HepG2 (cell line): Measurements from ENCODE around the gene PIGN. TPM values are rescaled to one million over a fixed set of nuclear protein-coding genes. Genes with fewer than 3 reads are reported as not detected.

Experiments
- ATAC-seq: fragments of 200-7000 bp; cut with Tn5 transposase; 3 replicates; pipeline ENCODE4 v1.9.1; 2020; ENCODE audit warnings: mild to moderate bottlenecking, moderate library complexity
- BruUV-seq: library from RNA; stranded (reverse); fragments of 400-500 nt; replicated peaks from 2 replicates; lab custom pipeline; 2021; lab: Mats Ljungman, UMichigan
- CTCF ChIA-PET: fragments of 300-600 bp; formaldehyde crosslinking; extraction: SDS; loops from one replicate; lab custom pipeline; 2021; ENCODE audit warnings: low total read pairs, inconsistent platforms, low intra/inter-chr PET ratio; lab: Yijun Ruan, JAX
- POLR2A ChIA-PET: fragments of 350-600 bp; sonication (Branson Sonifier 250); formaldehyde crosslinking; loops from one replicate; lab custom pipeline; 2020; ENCODE audit warnings: antibody characterized with exemption, inconsistent platforms; lab: Yijun Ruan, JAX
- DNase-seq: peaks from one replicate; pipeline ENCODE4 v3.0.0-alpha.2; 2015; ENCODE audit warnings: low spot score
- FAIRE-seq: peaks from 3 replicates; lab custom pipeline; 2011; peaks lifted over from hg19 to GRCh38; lab: Jason Lieb, UNC
- H2AFZ ChIP-seq: one replicate; pipeline ENCODE4 v1.6.1; 2011; ENCODE audit warnings: low read length, inconsistent platforms
- H3K27ac ChIP-seq: fragments of 300-600 bp; 3 replicates; pipeline ENCODE4 v1.8.0; 2011; ENCODE audit warnings: mixed run types, mild to moderate bottlenecking, mixed read lengths, low read length, inconsistent platforms; ENCODE audit not compliant: insufficient read depth; ENCODE audit errors: extremely low read length
- H3K27me3 ChIP-seq, 2 experiments: fragments of 200-600 bp in 1 of 2; 2 replicates in 1 of 2; 3 replicates in 1 of 2; pipeline versions ENCODE4 v1.6.0 to v1.8.0; 2011; ENCODE audit warnings: low read length in 2 of 2, mild to moderate bottlenecking in 2 of 2, moderate library complexity in 2 of 2, inconsistent platforms in 1 of 2; ENCODE audit not compliant: insufficient read depth in 2 of 2, control insufficient read depth in 1 of 2
- H3K36me3 ChIP-seq, 2 experiments: fragments of 200-600 bp in 1 of 2; replicated peaks in 1 of 2; 2 replicates in 1 of 2; 3 replicates in 1 of 2; pipeline versions ENCODE4 v1.5.1 to v1.8.0; 2011; ENCODE audit warnings: low read length in 2 of 2, inconsistent platforms in 1 of 2; ENCODE audit not compliant: insufficient read depth in 2 of 2, control insufficient read depth in 1 of 2
- H3K4me1 ChIP-seq: 2 replicates; pipeline ENCODE4 v1.5.1; 2012; ENCODE audit warnings: low read length, inconsistent platforms; ENCODE audit not compliant: insufficient read depth
- H3K4me2 ChIP-seq: 2 replicates; pipeline ENCODE4 v1.6.0; 2011; ENCODE audit warnings: low read depth, low read length, inconsistent platforms
- H3K4me3 ChIP-seq, 3 experiments: fragments of 200-600 bp in 1 of 3; sonication (generic), shearing (Covaris generic) in 1 of 3; replicated peaks in 1 of 3; 2 replicates each; pipeline ENCODE4 v1.5.1; 2011 to 2016; ENCODE audit warnings: low read length in 3 of 3, inconsistent platforms in 2 of 3, low read depth in 2 of 3, mild to moderate bottlenecking in 2 of 3, control low read depth in 1 of 3, mixed read lengths in 1 of 3; ENCODE audit not compliant: insufficient read depth in 1 of 3
- H3K79me2 ChIP-seq: one replicate; pipeline ENCODE4 v1.6.1; 2011; ENCODE audit warnings: low read length, inconsistent platforms; ENCODE audit not compliant: insufficient read depth
- H3K9ac ChIP-seq: 2 replicates; pipeline ENCODE4 v1.6.0; 2011; ENCODE audit warnings: mild to moderate bottlenecking, low read depth, low read length, inconsistent platforms; ENCODE audit not compliant: insufficient read depth
- H3K9me3 ChIP-seq: 2 replicates; pipeline ENCODE4 v1.5.1; 2012; ENCODE audit warnings: mild to moderate bottlenecking, low read length
- H4K20me1 ChIP-seq: 2 replicates; pipeline ENCODE4 v1.6.0; 2011; ENCODE audit warnings: inconsistent platforms, mild to moderate bottlenecking, low read length, moderate library complexity; ENCODE audit not compliant: insufficient read depth
- ATF5 ChIP-seq: sonication (generic); formaldehyde crosslinking; IDR thresholded peaks from 2 replicates; pipeline ENCODE4 v1.4.0; 2020; ENCODE audit warnings: mild to moderate bottlenecking, low read depth, missing genetic modification reagents
- SCMH1 ChIP-seq: sonication (generic); formaldehyde crosslinking; IDR thresholded peaks from 2 replicates; pipeline ENCODE4 v1.9.0; 2021; ENCODE audit warnings: missing genetic modification reagents, mild to moderate bottlenecking, borderline replicate concordance
- WGBS: methylation state at CpG from one replicate; pipeline ENCODE4 v1.1.6; 2017; ENCODE audit warnings: low lambda C conversion rate; 5-methylcytosine and 5-hydroxymethylcytosine counted together
- in situ Hi-C: cut with HindIII; loops from 2 replicates; pipeline ENCODE4 v1.10.0; 2017; ENCODE audit warnings: low pct_unique_long_range_greater_than_20kb; ENCODE audit not compliant: extremely low pct_ligation_motif_present
- intact Hi-C: fragments of 100-400 bp; cut with micrococcal nuclease; formaldehyde crosslinking; loops from one replicate; pipeline ENCODE4 v1.10.0; 2022; ENCODE audit not compliant: unreplicated experiment
- polyA plus RNA-seq, 8 experiments: library from polyadenylated mRNA; depleted of rRNA in 3 of 8; stranded (reverse) in 7 of 8; unstranded in 1 of 8; fragments of >200 nt; fragmentation: Illumina TruSeq in 4 of 8; extraction: Trizol in 4 of 8; gene quantifications; 2 replicates each; pipeline versions ENCODE4 v1.2.1 to v1.2.3, GENCODE V29; 2011 to 2016; ENCODE audit warnings: low read depth in 4 of 8, missing spikeins in 1 of 8, mixed read lengths in 1 of 8; ENCODE audit not compliant: insufficient read depth in 1 of 8
- total RNA-seq, 5 experiments: library from RNA; depleted of rRNA; stranded (reverse); fragments of >200 nt; fragmentation: Illumina TruSeq; extraction: Trizol; gene quantifications; 2 replicates each; pipeline ENCODE4 v1.2.3, GENCODE V29; 2016; ENCODE audit warnings: low read depth in 1 of 5
- TF ChIP-seq, protein P1 (sequence below): sonication (generic); formaldehyde crosslinking; IDR thresholded peaks from 2 replicates; pipeline ENCODE4 v1.4.0; 2020; ENCODE audit warnings: mild to moderate bottlenecking, low read depth, missing genetic modification reagents
- TF ChIP-seq, protein P2 (sequence below): sonication (generic); formaldehyde crosslinking; IDR thresholded peaks from 2 replicates; pipeline ENCODE4 v1.4.0; 2020; ENCODE audit warnings: missing genetic modification reagents

The PIGN gene
- total and polyA plus RNA-seq, 2 of the 13 experiments (the other 11 are each of a cell fraction or from before 2014, with no cell fraction given) = 15.5 to 33.6 TPM

GRCh38 chr18:62182220-62182619, 4.6 kb downstream of the PIGN start (continued):
- TF ChIP-seq, protein P1, sequence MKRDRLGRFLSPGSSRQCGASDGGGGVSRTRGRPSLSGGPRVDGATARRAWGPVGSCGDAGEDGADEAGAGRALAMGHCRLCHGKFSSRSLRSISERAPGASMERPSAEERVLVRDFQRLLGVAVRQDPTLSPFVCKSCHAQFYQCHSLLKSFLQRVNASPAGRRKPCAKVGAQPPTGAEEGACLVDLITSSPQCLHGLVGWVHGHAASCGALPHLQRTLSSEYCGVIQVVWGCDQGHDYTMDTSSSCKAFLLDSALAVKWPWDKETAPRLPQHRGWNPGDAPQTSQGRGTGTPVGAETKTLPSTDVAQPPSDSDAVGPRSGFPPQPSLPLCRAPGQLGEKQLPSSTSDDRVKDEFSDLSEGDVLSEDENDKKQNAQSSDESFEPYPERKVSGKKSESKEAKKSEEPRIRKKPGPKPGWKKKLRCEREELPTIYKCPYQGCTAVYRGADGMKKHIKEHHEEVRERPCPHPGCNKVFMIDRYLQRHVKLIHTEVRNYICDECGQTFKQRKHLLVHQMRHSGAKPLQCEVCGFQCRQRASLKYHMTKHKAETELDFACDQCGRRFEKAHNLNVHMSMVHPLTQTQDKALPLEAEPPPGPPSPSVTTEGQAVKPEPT (CRISPR knock-in tag) = no peak

- ChIA-PET POLR2A (no interaction called here), CTCF (no interaction called here)
- Histone ChIP-seq H3K4me3 (no peak overlapping the region), H2AFZ (no peak overlapping the region), H3K9ac (no peak overlapping the region), H3K4me2 (no peak overlapping the region), H3K36me3 (no peaks in the 10 kb centered on the region), H3K4me1 (peaks cover 10% of the 10 kb centered on the region), H3K9me3 (no peaks in the 10 kb centered on the region), H4K20me1 (peaks cover 5% of the 10 kb centered on the region; the same call in 1 of the 2 replicates), H3K27ac (no peak overlapping the region), H3K27me3 (no peaks in the 10 kb centered on the region), H3K79me2 (peaks cover 12% of the 10 kb centered on the region)
- no TSS peak for BruUV-seq
- in situ Hi-C loops = no loop called here
- TF ChIP-seq, protein P2, sequence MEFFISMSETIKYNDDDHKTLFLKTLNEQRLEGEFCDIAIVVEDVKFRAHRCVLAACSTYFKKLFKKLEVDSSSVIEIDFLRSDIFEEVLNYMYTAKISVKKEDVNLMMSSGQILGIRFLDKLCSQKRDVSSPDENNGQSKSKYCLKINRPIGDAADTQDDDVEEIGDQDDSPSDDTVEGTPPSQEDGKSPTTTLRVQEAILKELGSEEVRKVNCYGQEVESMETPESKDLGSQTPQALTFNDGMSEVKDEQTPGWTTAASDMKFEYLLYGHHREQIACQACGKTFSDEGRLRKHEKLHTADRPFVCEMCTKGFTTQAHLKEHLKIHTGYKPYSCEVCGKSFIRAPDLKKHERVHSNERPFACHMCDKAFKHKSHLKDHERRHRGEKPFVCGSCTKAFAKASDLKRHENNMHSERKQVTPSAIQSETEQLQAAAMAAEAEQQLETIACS (CRISPR knock-in tag) = no peak
- no peak for TF ChIP-seq ATF5 (CRISPR knock-in tag)
- no peak for TF ChIP-seq SCMH1
- 96% methylated on average over 4 of the region's 4 CpGs for WGBS
- intact Hi-C loops = no loop called here
- ATAC-seq = no peak
- FAIRE-seq = no peak
- no peak for DNase-seq
Observed at GRCh38 chr18:62179213-62179612, 7.6 kb downstream of the PIGN start.
